GM21447 (cell line): ENCODE measurements around the gene LY6G5C.

ENCODE experiments used
- ATAC-seq: cut with Tn5 transposase; IDR thresholded peaks from one replicate; pipeline ENCODE4 v1.9.1; 2021; ENCODE audit not compliant: unreplicated experiment

Gene LY6G5C

GRCh38 chr6:31663126-31663960, 17.5 kb downstream of the LY6G5C start:
- no peak for ATAC-seq

GRCh38 chr6:31662124-31662723, 18.6 kb downstream of the LY6G5C start:
- ATAC-seq, result no peak

- ATAC-seq, result no peak
Observed at GRCh38 chr6:31661262-31662123, 19.4 kb downstream of the LY6G5C start.

- no peak for ATAC-seq
Observed at GRCh38 chr6:31660381-31661261, 20.2 kb downstream of the LY6G5C start, which contains the start of gene C6orf47. C6orf47 (minus strand) TSS chr6:31660778; CDS start chr6:31659947, 831 bp downstream.

GRCh38 chr6:31659649-31660380, 21.1 kb downstream of the LY6G5C start:
- ATAC-seq, result no peak

- ATAC-seq, result no peak
Observed at GRCh38 chr6:31658983-31659648, 21.8 kb downstream of the LY6G5C start.

GRCh38 chr6:31658158-31658688, 22.6 kb downstream of the LY6G5C start:
- ATAC-seq, result no peak

- no peak for ATAC-seq
Observed at GRCh38 chr6:31657406-31658157, 23.3 kb downstream of the LY6G5C start.

GRCh38 chr6:31655349-31656237, 25.3 kb downstream of the LY6G5C start, which contains the start of gene APOM:
APOM (plus strand) TSS chr6:31655894; CDS start chr6:31655967, 73 bp downstream.
- no peak for ATAC-seq

- no peak for ATAC-seq
Observed at GRCh38 chr6:31654574-31655348, 26.1 kb downstream of the LY6G5C start.

- peak; percentile 67 for ATAC-seq
Observed at GRCh38 chr6:31652925-31653724, 27.7 kb downstream of the LY6G5C start.

GRCh38 chr6:31651602-31652191, 29.2 kb downstream of the LY6G5C start:
- ATAC-seq, result peak; percentile 35

- no peak for ATAC-seq
Observed at GRCh38 chr6:31645325-31645724, 35.5 kb downstream of the LY6G5C start.

GRCh38 chr6:31643818-31644454, 36.9 kb downstream of the LY6G5C start:
- no peak for ATAC-seq
